WERI-Rb-1 (cell line): Measurements from ENCODE around the gene PTPRM.

Experiments
- DNase-seq: peaks from one replicate; pipeline ENCODE4 v3.0.0-alpha.2; 2020
- H3K27ac ChIP-seq: fragments of 250-450 bp; sonication (Bioruptor Pico); 2 replicates; pipeline ENCODE4 v1.5.1; 2020; ENCODE audit warnings: mild to moderate bottlenecking, moderate library complexity
- H3K27me3 ChIP-seq: fragments of 250-450 bp; sonication (Bioruptor Pico); 2 replicates; pipeline ENCODE4 v1.5.1; 2021; ENCODE audit warnings: mild to moderate bottlenecking, low read depth, moderate library complexity; ENCODE audit not compliant: insufficient read depth, severe bottlenecking
- H3K36me3 ChIP-seq: fragments of 250-450 bp; sonication (Bioruptor Pico); 2 replicates; pipeline ENCODE4 v1.5.1; 2020; ENCODE audit warnings: mild to moderate bottlenecking, moderate library complexity
- H3K4me3 ChIP-seq: 2 replicates; pipeline ENCODE4 v1.5.1; 2011; ENCODE audit warnings: low read depth, mild to moderate bottlenecking, control low read depth, low read length
- H3K9me3 ChIP-seq: fragments of 250-450 bp; sonication (Bioruptor Pico); 2 replicates; pipeline ENCODE4 v1.5.1; 2021; ENCODE audit warnings: mild to moderate bottlenecking, moderate library complexity; ENCODE audit not compliant: severe bottlenecking
- TF ChIP-seq, protein P1 (sequence below): IDR thresholded peaks from 2 replicates; pipeline ENCODE4 v1.5.1; 2011; ENCODE audit warnings: low read depth, mild to moderate bottlenecking, control low read depth, inconsistent platforms, low read length

PTPRM gene

DNA sequence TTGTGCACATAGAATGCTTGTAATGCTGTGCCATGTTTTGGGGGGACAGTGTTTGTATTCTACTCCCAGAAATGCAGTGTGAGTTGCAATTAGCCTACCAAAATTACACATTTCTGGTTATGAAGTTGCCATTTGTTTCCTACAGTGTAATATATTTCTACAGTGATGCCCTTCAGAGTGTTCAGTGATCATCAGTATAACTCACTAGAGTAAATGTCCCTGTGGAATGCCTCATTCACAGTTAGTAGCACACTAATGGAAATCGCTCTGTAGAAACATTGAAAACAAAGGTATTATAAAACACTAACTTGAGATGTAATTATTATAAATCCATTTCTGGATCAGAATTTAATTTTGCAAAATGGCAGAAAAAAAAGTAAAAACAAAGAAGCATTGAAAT is 498.7 kb downstream of the PTPRM start:
- H3K4me3 ChIP-seq = no peak overlapping the region
- no peak overlapping the region for H3K27ac ChIP-seq
- H3K27me3 ChIP-seq = no peaks in the 10 kb centered on the region
- DNase-seq = no peak
- no peaks in the 10 kb centered on the region for H3K36me3 ChIP-seq
- no peaks in the 10 kb centered on the region for H3K9me3 ChIP-seq
- TF ChIP-seq, protein P1, sequence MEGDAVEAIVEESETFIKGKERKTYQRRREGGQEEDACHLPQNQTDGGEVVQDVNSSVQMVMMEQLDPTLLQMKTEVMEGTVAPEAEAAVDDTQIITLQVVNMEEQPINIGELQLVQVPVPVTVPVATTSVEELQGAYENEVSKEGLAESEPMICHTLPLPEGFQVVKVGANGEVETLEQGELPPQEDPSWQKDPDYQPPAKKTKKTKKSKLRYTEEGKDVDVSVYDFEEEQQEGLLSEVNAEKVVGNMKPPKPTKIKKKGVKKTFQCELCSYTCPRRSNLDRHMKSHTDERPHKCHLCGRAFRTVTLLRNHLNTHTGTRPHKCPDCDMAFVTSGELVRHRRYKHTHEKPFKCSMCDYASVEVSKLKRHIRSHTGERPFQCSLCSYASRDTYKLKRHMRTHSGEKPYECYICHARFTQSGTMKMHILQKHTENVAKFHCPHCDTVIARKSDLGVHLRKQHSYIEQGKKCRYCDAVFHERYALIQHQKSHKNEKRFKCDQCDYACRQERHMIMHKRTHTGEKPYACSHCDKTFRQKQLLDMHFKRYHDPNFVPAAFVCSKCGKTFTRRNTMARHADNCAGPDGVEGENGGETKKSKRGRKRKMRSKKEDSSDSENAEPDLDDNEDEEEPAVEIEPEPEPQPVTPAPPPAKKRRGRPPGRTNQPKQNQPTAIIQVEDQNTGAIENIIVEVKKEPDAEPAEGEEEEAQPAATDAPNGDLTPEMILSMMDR = no peak

DNA sequence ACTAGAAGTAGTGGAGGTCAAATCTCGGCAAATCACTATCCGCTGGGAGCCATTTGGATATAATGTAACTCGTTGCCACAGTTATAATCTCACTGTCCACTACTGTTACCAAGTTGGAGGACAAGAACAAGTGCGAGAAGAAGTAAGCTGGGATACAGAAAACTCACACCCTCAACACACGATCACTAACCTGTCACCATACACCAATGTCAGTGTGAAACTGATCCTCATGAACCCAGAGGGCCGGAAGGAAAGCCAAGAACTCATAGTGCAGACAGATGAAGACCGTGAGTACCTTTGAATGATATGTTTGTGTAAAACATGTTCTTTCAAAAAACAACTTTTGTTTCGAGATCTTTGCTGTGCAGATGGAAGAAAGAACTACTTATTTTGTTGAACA is 502.6 kb downstream of the PTPRM start:
- no peak for DNase-seq

DNA sequence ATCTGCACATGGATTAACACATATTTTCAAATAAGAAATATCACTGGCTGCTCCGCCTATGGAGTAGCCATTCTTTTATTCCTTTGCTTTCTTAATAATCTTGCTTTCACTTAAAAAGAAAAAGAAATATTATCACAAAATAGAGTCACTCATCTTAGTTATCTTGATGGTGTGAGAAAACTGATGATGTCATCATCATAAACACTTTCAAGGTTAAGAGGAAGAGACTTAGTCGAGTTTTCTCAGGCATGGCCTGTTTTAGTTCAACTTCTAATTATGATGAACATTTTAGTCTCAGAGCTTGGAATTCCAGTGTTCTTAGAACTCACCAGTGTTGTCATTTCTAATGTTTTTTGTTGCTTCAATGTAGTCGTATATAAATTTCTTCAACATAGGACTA is 506.1 kb downstream of the PTPRM start:
- DNase-seq = no peak
- TF ChIP-seq, protein P1 = no peak
- no peak overlapping the region for H3K4me3 ChIP-seq
- H3K27me3 ChIP-seq = no peaks in the 10 kb centered on the region
- no peaks in the 10 kb centered on the region for H3K36me3 ChIP-seq
- no peak overlapping the region for H3K27ac ChIP-seq
- no peaks in the 10 kb centered on the region for H3K9me3 ChIP-seq

More for the DNA sequence above, 502.6 kb downstream of the PTPRM start:
- Histone ChIP-seq H3K36me3 (no peaks in the 10 kb centered on the region), H3K4me3 (no peak overlapping the region), H3K9me3 (no peaks in the 10 kb centered on the region), H3K27me3 (no peaks in the 10 kb centered on the region), H3K27ac (no peak overlapping the region)
- TF ChIP-seq, protein P1 = no peak

DNA sequence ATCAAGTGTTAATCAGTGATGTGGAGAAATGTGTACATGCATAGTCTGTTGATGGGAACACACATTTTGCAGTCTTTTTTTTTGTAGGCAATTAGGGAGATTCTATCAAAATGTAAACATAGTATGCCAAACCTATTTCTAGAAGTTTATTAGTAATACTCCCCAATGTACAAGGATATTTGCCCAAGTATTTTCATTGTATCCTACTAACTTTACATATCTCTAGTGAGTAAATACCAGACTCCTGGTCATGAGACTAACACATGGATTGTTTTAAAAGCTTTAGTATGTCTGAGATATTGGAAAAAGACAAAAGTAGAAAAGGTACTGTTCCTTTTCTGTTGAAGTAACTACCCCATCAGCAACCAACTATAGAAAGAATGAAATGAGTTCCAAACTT is 513.0 kb downstream of the PTPRM start:
- TF ChIP-seq, protein P1 = no peak
- H3K36me3 ChIP-seq = no peaks in the 10 kb centered on the region

DNA sequence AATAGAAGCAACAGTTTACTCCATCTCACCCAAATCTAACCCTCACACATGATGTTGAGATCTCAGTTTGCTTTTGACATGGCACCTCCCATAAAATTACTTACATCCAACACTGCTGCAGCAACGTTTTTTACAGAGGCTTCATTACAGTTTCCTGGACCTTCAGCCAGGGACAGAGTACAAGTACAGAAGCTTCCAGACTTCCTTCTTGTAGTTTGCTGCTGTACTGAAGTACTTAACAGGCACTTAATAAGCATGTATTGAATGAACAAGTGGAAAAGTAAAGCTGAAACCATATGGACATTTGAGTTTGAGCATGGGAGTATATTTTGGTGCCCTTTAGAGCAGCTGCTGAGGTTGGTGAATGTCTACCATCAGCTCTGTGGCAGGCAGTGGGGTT is 514.2 kb downstream of the PTPRM start:
- Histone ChIP-seq H3K27me3 (no peaks in the 10 kb centered on the region), H3K27ac (no peak overlapping the region), H3K9me3 (no peaks in the 10 kb centered on the region), H3K4me3 (no peak overlapping the region), H3K36me3 (no peaks in the 10 kb centered on the region)
- TF ChIP-seq, protein P1 = no peak
- no peak for DNase-seq

More for the DNA sequence above, 513.0 kb downstream of the PTPRM start:
- no peaks in the 10 kb centered on the region for H3K9me3 ChIP-seq
- no peak overlapping the region for H3K4me3 ChIP-seq
- no peak for DNase-seq
- no peaks in the 10 kb centered on the region for H3K27me3 ChIP-seq
- H3K27ac ChIP-seq = no peak overlapping the region

DNA sequence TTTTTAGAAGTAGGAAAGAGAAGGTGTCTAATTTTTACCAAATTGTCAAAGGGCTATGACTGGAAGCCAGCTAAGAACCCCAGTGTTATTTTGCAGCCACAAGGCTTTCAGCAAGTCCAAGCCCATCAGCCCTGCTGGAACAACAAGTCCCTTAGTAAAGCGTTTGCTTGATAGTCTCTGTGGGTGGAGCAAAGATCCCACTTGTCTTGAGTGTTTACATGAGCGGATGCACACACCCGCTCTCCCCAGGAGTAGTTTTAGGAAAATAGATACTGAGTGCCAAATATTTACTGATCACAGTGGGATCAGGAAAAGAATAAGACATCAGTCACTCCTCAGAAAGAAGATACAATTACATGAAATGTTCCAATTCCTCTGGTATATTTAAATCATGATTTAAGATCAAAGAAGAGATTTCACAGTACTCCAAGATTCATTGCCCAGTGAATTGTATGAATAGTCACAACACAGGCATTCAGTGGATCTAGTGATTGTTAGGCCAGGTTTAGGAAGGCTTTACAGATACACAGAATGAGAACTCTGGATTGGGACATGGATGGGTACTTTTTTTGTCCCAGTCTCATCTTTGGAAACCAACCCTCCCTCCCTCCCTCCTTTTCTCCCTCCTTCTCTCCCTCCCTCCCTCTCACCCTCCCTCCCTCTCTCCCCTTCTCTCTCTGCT is 514.9 kb downstream of the PTPRM start:
- DNase-seq = no peak
- Histone ChIP-seq H3K4me3 (no peak overlapping the region), H3K9me3 (no peaks in the 10 kb centered on the region), H3K36me3 (no peaks in the 10 kb centered on the region), H3K27me3 (no peaks in the 10 kb centered on the region), H3K27ac (no peak overlapping the region)
- TF ChIP-seq, protein P1 = no peak
